Head of caudate nucleus (tissue), 42 donors: ENCODE results near the gene C10orf90.
"Not testable (repeated sequence)": the region's sequence is repeated elsewhere in the genome, so short reads cannot be mapped to it uniquely, and the experiment has no call there.

Experiments used
- DNase-seq, 42 donors: peaks; one replicate each; pipeline versions ENCODE4 v3.0.0 to v3.0.0-alpha.2; 2020 to 2021; ENCODE audit warnings: mixed read lengths in 7 of 42
- intact Hi-C: fragments of 100-400 bp; cut with DNase I; formaldehyde crosslinking; loops from one replicate; pipeline ENCODE4 v1.15.0; 2022

Gene C10orf90

GRCh38 chr10:126393076-126393475, 277.4 kb downstream of the C10orf90 start:
- intact Hi-C loops, result no loop called here
- peak in 1 of 42 donors; percentile 31 for DNase-seq

GRCh38 chr10:126392469-126392868, 278.0 kb downstream of the C10orf90 start:
- peak in 40 of 42 donors; percentile 21 to 90 (median 62) for DNase-seq
- intact Hi-C loops, result no loop called here

- intact Hi-C loops, result no loop called here
- peak in 3 of 42 donors; percentile 31 to 52 (median 44) for DNase-seq
Observed at GRCh38 chr10:126392068-126392467, 278.4 kb downstream of the C10orf90 start.

DNA sequence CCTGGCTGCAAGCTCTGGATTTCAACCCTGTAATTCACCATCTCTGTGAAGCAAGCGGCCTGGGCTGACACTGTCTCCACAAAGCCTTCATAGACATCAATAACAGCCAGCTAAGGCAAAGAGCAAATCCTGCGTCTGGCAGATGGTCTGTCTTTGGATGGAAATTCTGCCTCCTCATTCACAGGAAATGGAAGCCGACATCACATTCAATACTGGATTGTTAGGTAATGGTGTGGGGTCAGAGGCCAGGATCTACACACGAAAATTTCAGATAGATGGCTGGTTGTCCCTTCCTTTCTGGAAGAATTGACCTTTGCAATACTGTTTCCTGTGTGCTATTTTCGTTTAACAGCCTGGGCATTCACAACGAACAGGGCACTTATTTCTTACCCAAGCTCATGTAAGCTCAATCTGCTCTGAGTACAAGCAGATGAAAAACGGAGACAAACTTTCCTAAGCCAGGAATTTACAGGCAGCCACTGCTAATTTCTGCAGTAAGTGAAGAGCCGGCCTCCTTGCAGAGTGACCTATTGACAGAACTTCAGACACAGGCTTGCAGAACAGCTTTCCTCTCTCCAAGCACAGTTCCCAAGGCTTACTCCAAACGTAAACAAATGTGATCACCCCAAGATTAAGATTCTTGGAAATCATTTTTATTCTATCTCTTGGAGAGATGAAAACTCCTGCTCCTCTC, 279.2 kb downstream of the C10orf90 start:
- peak in 3 of 42 donors; percentile 21 to 54 (median 51) for DNase-seq
- intact Hi-C loops, result no loop called here

DNA sequence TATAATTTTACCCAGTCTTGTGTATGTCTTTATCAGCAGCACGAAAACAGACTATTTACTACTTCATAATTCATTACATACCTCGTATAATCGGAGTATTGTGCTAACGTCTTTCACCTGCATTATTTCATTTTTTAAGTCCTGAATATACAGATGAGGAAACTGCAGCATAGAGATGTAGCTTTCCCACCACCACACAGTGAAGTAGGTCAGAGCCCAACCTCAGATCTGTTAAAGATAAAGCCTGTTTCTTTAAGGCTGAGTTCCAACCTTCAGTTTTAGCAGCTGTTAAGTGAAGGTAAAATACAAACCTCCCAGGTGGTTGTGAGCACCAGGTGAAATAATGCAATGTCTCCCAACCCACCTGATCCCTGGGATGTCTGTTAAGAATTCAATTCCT, 280.2 kb downstream of the C10orf90 start:
- intact Hi-C loops, result no loop called here

DNA sequence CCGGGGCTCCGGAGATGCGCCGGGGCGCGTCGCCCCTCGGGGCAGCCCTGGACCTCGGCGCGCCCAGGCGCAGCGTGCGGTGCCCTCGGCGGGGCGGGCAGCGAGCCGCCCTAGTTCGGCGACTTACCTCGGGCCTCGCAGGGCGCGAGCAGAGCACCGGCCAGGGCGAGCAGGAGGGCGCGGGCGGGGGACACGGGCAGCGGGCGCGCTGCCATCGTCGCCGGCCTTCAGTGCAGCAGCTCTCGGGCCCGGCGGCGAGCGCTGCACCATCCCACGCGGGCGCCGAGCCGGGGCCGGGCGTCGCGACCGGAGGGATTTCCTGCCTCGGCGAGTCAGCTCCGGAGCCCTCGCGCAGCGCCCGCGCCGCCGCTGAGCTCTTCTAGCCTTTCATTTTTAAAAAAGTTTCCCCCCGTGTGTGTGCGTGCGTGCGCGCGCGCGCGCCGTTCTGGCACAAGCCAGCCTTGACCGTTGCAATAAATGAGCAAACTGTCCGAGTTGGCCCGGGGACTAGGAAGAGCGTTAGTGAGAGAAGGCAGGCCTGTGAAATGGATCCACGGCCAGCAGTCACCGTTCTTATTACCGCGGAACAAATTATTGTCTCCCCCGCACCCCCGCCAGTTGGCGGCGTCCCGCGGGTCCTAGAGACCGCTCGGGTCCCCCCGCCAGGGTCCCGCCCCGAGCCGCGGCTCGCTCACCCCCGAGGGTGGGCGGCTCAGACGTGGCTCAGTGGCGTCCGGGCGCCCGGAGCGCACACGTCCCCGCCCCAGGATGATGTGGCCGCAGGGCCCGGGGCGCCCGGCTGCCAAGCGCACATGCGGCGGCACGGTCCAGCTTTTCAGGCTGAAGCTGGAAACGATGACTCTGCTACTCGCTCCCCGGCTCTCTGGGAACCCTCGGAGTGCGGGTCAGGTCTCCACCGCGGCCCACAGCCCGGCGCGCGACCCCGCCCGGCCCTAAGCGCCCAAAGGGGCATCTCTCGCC, 282.3 kb downstream of the C10orf90 start, which contains the start of gene ADAM12:
ADAM12 (minus strand) TSS at position 547 of the 981 bp plus-strand sequence; CDS start at position 215, 332 bp downstream.
- peak in 40 of 42 donors; percentile 27 to 78 (median 53) for DNase-seq
- intact Hi-C loops, result loop anchor here (5.0 kb wide), 1 partner anchor 406 kb away; no protein-coding TSS in a partner anchor

More for the DNA sequence above, 280.2 kb downstream of the C10orf90 start:
- DNase-seq, result no peak

GRCh38 chr10:126387041-126387921, 283.2 kb downstream of the C10orf90 start:
- intact Hi-C loops, result loop anchor here (5.0 kb wide), 1 partner anchor 405 kb away; no protein-coding TSS in a partner anchor
- peak; percentile 65 to 93 (median 84) for DNase-seq

DNA sequence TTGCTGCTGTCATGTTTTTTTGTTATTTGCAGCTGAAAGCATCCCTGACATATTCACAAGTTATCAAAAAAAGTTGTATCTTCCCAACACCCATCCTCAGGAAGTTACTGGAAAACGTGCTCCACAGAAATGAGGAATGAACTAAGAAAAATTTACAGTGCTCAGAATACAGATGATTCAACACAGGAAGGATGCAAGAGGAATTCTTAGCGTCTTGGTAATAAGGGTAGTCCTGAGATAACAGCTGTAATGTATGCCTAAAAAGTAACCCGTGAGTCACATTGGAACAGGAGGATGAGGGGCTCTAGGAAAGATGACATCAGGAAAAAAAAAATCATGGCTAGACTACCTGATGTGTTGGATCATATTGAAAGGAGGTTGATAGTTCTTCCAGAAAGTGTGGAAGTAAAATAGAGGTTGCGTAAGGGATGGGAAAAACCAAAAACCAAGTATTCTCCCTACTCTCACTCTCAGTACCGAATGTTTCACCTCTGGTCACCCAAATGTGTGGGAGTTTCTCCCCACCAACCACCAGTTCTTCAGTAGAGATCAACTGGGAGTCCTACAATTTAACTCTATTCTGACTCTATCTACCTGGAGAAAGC, 286.1 kb downstream of the C10orf90 start:
- DNase-seq, result no peak
- intact Hi-C loops, result no loop called here

GRCh38 chr10:126380352-126381076, 290.0 kb downstream of the C10orf90 start:
- intact Hi-C loops, result no loop called here
- no peak for DNase-seq

- intact Hi-C loops, DNase-seq: not testable (repeated sequence)
Observed at GRCh38 chr10:126379166-126379565, 291.3 kb downstream of the C10orf90 start.

DNA sequence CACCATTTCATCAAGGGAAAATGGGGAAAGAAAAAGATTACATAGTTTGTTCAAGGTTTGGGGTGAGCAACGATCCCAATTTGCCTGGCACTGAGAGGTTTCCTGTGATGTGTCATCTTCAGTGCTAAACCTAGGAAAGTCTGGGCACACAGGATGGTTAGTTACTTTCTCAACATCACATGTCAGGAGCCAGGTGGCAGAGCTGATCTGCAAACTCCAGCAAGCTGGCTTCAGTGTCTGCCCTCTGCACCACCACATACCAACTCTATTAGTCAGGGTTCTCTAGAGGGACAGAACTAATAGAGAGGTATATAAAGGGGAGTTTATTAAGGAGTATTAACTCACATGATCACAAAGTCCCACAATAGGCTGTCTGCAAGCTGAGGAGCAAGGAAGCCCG, 293.5 kb downstream of the C10orf90 start:
- intact Hi-C loops, result no loop called here

DNA sequence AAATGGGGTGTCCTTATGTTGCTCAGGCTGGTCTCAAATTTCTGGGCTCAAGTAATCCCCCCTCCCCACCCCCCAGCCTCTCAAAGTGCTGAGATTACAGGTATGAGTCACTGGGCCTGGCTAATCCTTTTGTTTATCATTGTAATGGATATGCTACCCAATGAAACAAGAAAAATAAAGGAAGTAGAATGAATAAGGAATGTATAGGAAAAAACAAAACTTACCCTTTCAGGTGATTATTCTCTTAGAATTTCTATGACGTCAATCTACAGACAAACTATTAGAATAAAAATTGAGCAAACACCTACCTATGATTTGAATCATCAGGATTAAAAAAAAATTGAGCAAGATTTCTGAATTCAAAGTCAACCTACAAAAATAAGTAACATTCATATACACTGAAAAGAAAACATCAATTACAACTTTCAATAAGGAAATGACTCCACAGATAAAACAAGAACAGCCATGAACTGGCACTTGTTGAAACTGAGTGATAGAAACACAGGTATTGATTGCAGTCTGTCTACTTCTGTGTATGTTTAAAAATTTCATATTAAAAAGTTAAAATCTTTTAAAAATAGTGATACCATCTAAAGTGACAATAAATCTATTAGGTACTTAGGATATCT, 294.5 kb downstream of the C10orf90 start:
- intact Hi-C loops, result no loop called here
- DNase-seq, result no peak

More for the DNA sequence above, 293.5 kb downstream of the C10orf90 start:
- DNase-seq, result no peak

DNA sequence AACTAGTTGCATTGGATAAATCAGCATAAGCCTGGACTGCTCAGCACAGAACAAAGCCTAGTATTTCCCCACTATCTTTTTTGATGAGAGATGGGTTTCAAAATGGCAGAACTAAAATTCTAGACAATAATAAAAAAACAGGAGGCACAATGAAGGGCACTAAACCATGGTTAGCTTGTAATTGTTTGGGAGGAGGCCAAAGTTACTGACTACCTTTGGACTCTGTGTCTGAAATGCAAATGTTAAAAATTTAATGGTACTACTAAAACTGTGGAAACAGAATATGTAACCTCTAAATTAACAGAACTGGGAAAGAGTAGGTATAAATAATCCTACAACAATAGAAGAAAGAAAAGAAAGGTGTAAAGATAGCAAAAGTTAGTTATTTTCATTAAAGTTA, 295.2 kb downstream of the C10orf90 start:
- no peak for DNase-seq
- intact Hi-C loops, result no loop called here
